Right lobe of liver (tissue), 6 donors: Measurements from ENCODE around the gene CHST15. TPM values are rescaled to one million over a fixed set of nuclear protein-coding genes. Genes with fewer than 3 reads are reported as not detected.

Experiments used
- ATAC-seq, 4 donors: fragments of 200-7000 bp; cut with Tn5 transposase; one replicate each; pipeline ENCODE4 v1.9.1; 2020; ENCODE audit warnings: mild to moderate bottlenecking in 4 of 4, moderate library complexity in 4 of 4
- DNase-seq, 3 donors: peaks; one replicate each; pipeline ENCODE4 v3.0.0-alpha.2; 2020
- H3K27ac ChIP-seq, 3 donors: fragments of 200-600 bp; one replicate each; pipeline ENCODE4 v1.8.0; 2022
- H3K27me3 ChIP-seq, 2 donors: fragments of 200-600 bp; one replicate each; pipeline ENCODE4 v1.8.0; 2022
- H3K36me3 ChIP-seq, 4 donors: fragments of 200-600 bp; sonication (generic) in 1 of 4; one replicate each; pipeline versions ENCODE4 v1.5.1 to v1.8.0; 2017 to 2022; ENCODE audit warnings: control low read depth in 1 of 4
- H3K4me1 ChIP-seq, 4 donors: fragments of 200-600 bp; sonication (generic) in 1 of 4; one replicate each; pipeline versions ENCODE4 v1.5.1 to v1.8.0; 2017 to 2022; ENCODE audit warnings: control low read depth in 1 of 4
- H3K4me3 ChIP-seq, 3 donors: fragments of 200-600 bp; one replicate each; pipeline ENCODE4 v1.8.0; 2022
- H3K9me3 ChIP-seq, 4 donors: fragments of 200-600 bp; sonication (generic) in 1 of 4; one replicate each; pipeline versions ENCODE4 v1.5.1 to v1.8.0; 2017 to 2022; ENCODE audit warnings: control low read depth in 1 of 4
- CTCF ChIP-seq, 4 donors: fragments of 200-600 bp in 3 of 4; fragments of 450-650 bp in 1 of 4; IDR thresholded peaks; one replicate each; pipeline versions ENCODE4 v1.5.1 to v1.8.0; 2016 to 2022; ENCODE audit warnings: antibody characterized with exemption in 4 of 4, mild to moderate bottlenecking in 2 of 4
- POLR2A ChIP-seq: fragments of 450-650 bp; IDR thresholded peaks from one replicate; pipeline ENCODE4 v1.6.1; 2017; ENCODE audit warnings: antibody characterized with exemption, mild to moderate bottlenecking
- WGBS: methylation state at CpG from one replicate; pipeline ENCODE4 v1.1.6; 2018; ENCODE audit warnings: low coverage, low lambda C conversion rate; ENCODE audit not compliant: insufficient coverage; ENCODE audit errors: missing lambda C conversion rate; 5-methylcytosine and 5-hydroxymethylcytosine counted together
- intact Hi-C, 2 donors: fragments of 100-400 bp; cut with DNase I; formaldehyde crosslinking; loops; one replicate each; pipeline versions ENCODE4 v1.11.2 to v1.14.1; 2022
- total RNA-seq, 6 experiments: library from RNA; depleted of rRNA in 2 of 6; stranded (reverse); fragments of >200 nt in 2 of 6; fragmentation: NEBNext Ultra II Directional in 3 of 6; extraction: Animal tissue kit (Norgen Biotek cat#: 25700) in 3 of 6; gene quantifications; one replicate each; pipeline versions ENCODE4 v1.1.0 to v1.2.4, GENCODE V29; 2016 to 2023
- donor health status: DM: no; HTN: yes; CAD: no.
- donor health status: DM: no; HTN: no; CAD: no.
- donor health status: DM: no; HTN: no; CAD: no.
- donor health status: DM: no; HTN: yes; CAD: no.
- donor health status: DM: no; HTN: yes; CAD: no.

The CHST15 gene
- total RNA-seq, 6 experiments from 2014 or later = 9.2 to 25.8 (median 11.8) TPM

DNA sequence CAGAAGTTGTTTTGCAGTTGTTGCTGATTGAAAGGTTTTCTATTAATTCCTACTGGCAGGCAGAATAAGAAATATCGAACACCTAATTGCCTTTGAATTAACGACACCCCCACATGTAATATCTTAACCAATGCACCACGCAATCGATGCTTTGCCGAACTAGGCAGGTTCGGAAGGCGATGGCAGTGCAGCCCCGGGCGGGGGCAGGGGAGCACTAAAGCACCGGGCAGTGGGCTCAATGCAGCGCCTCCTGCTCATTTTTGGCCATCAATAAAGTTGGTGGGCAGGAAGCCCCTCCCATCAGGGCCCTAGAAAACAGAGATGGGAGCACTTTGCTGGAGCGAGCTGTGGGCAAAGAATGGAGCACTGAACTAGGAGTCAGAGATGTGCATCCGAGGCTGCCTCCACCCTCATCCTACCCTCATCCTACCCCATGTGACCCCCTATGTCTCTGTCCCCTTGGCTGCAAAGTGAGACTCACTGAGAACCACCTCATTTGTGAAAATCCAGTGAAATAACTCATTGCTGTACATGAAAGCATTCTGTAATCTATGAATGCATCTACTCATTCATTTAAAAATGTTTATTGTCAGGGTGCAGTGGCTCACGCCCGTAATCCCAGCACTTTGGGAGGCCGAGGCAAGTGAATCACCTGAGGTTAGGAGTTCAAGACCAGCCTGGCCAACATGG, 19.6 kb upstream of the CHST15 start:
- Histone ChIP-seq H3K9me3 (no peaks in the 10 kb centered on the region), H3K4me1 (no peaks in the 10 kb centered on the region), H3K4me3 (no peak overlapping the region), H3K36me3 (no peaks in the 10 kb centered on the region), H3K27ac (no peak overlapping the region), H3K27me3 (no peaks in the 10 kb centered on the region)
- ATAC-seq (no peak), DNase-seq (peak in 1 of 3 donors; percentile 13)
- WGBS = 75% methylated on average over 13 of the region's 16 CpGs
- intact Hi-C loops = no loop called here
- TF ChIP-seq CTCF (IDR thresholded peaks at IDR 0.05) (no peak), POLR2A (no peak)

DNA sequence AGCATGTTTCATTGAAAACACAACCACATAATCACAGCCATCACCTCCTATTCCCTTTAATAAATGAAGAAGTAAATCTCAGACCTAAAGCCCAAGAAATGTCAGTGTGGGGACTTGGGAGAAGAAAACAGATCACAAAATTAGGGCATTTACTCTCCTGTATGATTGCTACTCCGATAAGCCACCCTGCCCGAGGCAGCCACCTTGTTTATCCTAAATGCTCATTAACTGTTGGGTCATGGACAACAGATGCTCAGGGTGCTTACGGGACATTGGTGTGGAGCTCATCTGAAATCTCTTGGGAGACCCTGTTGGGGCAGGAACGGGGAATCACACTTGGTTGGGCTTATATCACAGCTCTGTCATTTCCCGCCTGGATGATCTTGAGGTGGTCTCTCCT, 17.5 kb upstream of the CHST15 start:
- WGBS = 78% methylated on average over 5 of the region's 5 CpGs
- intact Hi-C loops = no loop called here
- no peak overlapping the region for H3K4me3 ChIP-seq
- ATAC-seq (no peak), DNase-seq (peak in 1 of 3 donors; percentile 5)
- H3K27me3 ChIP-seq = no peaks in the 10 kb centered on the region
- H3K36me3 ChIP-seq = no peaks in the 10 kb centered on the region
- H3K9me3 ChIP-seq = no peaks in the 10 kb centered on the region
- H3K4me1 ChIP-seq = peaks cover 0 to 11% (median 4%) of the 10 kb centered on the region in 4 donors
- TF ChIP-seq POLR2A (no peak), CTCF (IDR thresholded peaks at IDR 0.05) (no peak)
- H3K27ac ChIP-seq = no peak overlapping the region

DNA sequence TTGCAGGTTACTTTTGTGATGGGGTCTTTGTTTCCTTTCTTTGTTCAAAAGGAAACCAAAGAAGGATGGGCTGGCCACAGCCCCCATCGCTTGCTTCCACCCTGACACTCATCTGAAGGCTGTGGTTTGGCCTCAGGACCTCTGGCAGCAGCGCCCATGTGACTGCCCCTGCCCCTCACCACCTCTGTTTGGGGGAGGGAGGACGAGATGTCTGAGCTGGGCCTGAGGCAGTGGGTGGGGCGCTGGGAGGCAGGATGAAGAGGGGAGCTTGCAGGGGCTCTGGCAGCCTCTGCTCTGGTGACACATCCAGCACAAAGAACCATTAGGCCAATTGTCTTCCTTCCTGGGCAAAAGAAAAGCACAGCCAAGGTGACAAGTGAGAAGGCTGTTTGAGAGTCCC, 15.9 kb upstream of the CHST15 start:
- no peak for ATAC-seq
- no peak for TF ChIP-seq CTCF (IDR thresholded peaks at IDR 0.05)
- TF ChIP-seq POLR2A = no peak
- Histone ChIP-seq H3K4me3 (no peak overlapping the region), H3K4me1 (peaks cover 0 to 16% (median 5%) of the 10 kb centered on the region in 4 donors), H3K9me3 (no peaks in the 10 kb centered on the region), H3K36me3 (no peaks in the 10 kb centered on the region), H3K27me3 (no peaks in the 10 kb centered on the region), H3K27ac (no peak overlapping the region)
- no peak for DNase-seq
- WGBS = 30% methylated on average over 1 of the region's 4 CpGs
- intact Hi-C loops = no loop called here

DNA sequence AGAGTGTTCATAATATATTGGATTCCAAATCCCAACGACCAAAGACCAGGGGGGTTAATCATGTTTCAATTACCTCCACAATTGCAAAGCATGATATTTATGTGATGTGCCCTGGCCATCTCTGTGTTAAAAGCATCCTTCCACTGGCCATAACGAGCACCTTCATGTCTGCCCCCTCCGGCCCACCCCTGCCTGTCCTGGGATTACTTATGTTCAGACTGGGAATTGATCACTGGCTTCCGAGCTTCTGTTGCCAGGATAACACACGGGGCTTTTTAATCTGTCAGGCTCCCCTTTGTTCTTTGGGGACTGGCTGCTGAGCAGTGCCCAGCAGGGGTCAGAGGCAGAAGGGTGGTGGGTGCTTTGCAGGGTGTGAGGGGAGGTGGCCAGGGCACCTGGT, 13.7 kb upstream of the CHST15 start:
- no peak for DNase-seq
- H3K4me3 ChIP-seq = no peak overlapping the region
- no peaks in the 10 kb centered on the region for H3K36me3 ChIP-seq
- no peak for ATAC-seq
- TF ChIP-seq POLR2A = no peak
- TF ChIP-seq CTCF (IDR thresholded peaks at IDR 0.05) = no peak
- 62% methylated on average over 5 of the region's 5 CpGs for WGBS
- H3K9me3 ChIP-seq = no peaks in the 10 kb centered on the region
- H3K4me1 ChIP-seq = peaks cover 0 to 16% (median 5%) of the 10 kb centered on the region in 4 donors
- H3K27ac ChIP-seq = no peak overlapping the region
- no peaks in the 10 kb centered on the region for H3K27me3 ChIP-seq
- intact Hi-C loops = no loop called here
